Measurements from ENCODE around the gene FOXL3.

Gene FOXL3

GRCh38 chr7:245574-246295 lies 44.2 kb upstream of the FOXL3 start:
- no peak overlapping the region for H3K27ac ChIP-seq
- H3K27me3 ChIP-seq = no peaks in the 10 kb centered on the region
- peaks cover 33 to 71% (median 46%) of the 10 kb centered on the region in 3 donors for H3K36me3 ChIP-seq
- no peak for DNase-seq
- intact Hi-C loops (cut with DNase I; ENCODE audit: low total_unique reads) = no loop called here
- no peak for TF ChIP-seq CTCF (IDR thresholded peaks at IDR 0.05)
- H3K4me3 ChIP-seq = no peak overlapping the region
- peaks cover 0 to 11% (median 0%) of the 10 kb centered on the region in 4 donors for H3K4me1 ChIP-seq
- no peaks in the 10 kb centered on the region for H3K9me3 ChIP-seq

- intact Hi-C loops (cut with DNase I; ENCODE audit: low total_unique reads) = no loop called here
- H3K36me3 ChIP-seq = peaks cover 39 to 78% (median 53%) of the 10 kb centered on the region in 3 donors
- H3K27me3 ChIP-seq = no peaks in the 10 kb centered on the region
- H3K9me3 ChIP-seq = no peaks in the 10 kb centered on the region
- no peak overlapping the region for H3K4me3 ChIP-seq
- no peak for TF ChIP-seq CTCF (IDR thresholded peaks at IDR 0.05)
- H3K4me1 ChIP-seq = peaks cover 0 to 6% (median 0%) of the 10 kb centered on the region in 4 donors
- no peak for DNase-seq
- H3K27ac ChIP-seq = no peak overlapping the region
Measured at GRCh38 chr7:246451-246850, 43.5 kb upstream of the FOXL3 start.

GRCh38 chr7:247181-247580 lies 42.8 kb upstream of the FOXL3 start:
- H3K36me3 ChIP-seq = peaks cover 44 to 85% (median 60%) of the 10 kb centered on the region in 3 donors
- intact Hi-C loops (cut with DNase I; ENCODE audit: low total_unique reads) = no loop called here
- peaks cover 0 to 5% (median 0%) of the 10 kb centered on the region in 4 donors for H3K4me1 ChIP-seq

GRCh38 chr7:247636-248035 lies 42.3 kb upstream of the FOXL3 start:
- Histone ChIP-seq H3K27me3 (no peaks in the 10 kb centered on the region), H3K4me3 (no peak overlapping the region), H3K36me3 (peaks cover 49 to 85% (median 64%) of the 10 kb centered on the region in 3 donors), H3K27ac (no peak overlapping the region), H3K4me1 (peaks cover 0 to 3% (median 0%) of the 10 kb centered on the region in 4 donors), H3K9me3 (no peaks in the 10 kb centered on the region)
- intact Hi-C loops (cut with DNase I; ENCODE audit: low total_unique reads) = no loop called here
- TF ChIP-seq CTCF (IDR thresholded peaks at IDR 0.05) = no peak
- no peak for DNase-seq

More at GRCh38 chr7:247181-247580, 42.8 kb upstream of the FOXL3 start:
- H3K27me3 ChIP-seq = no peaks in the 10 kb centered on the region
- no peak overlapping the region for H3K4me3 ChIP-seq
- no peaks in the 10 kb centered on the region for H3K9me3 ChIP-seq
- no peak for TF ChIP-seq CTCF (IDR thresholded peaks at IDR 0.05)
- no peak overlapping the region for H3K27ac ChIP-seq
- no peak for DNase-seq

GRCh38 chr7:248732-249435 lies 41.1 kb upstream of the FOXL3 start:
- H3K36me3 ChIP-seq = peaks cover 59 to 92% (median 73%) of the 10 kb centered on the region in 3 donors

More at GRCh38 chr7:248732-249435, 41.1 kb upstream of the FOXL3 start:
- Histone ChIP-seq H3K9me3 (no peaks in the 10 kb centered on the region), H3K27ac (no peak overlapping the region), H3K4me1 (peaks cover 0 to 3% (median 0%) of the 10 kb centered on the region in 4 donors), H3K27me3 (no peaks in the 10 kb centered on the region), H3K4me3 (no peak overlapping the region)
- intact Hi-C loops (cut with DNase I; ENCODE audit: low total_unique reads) = no loop called here
- no peak for TF ChIP-seq CTCF (IDR thresholded peaks at IDR 0.05)
- DNase-seq = no peak

All from tibial artery (tissue), 4 donors.